Cardiac atrium fibroblast (primary cell): ENCODE results near the gene MESP1. TPM values are rescaled to one million over a fixed set of nuclear protein-coding genes. Genes with fewer than 3 reads are reported as not detected.

ENCODE experiments used
- total RNA-seq: library from RNA; depleted of rRNA; stranded (reverse); fragments of >200 nt; gene quantifications from 2 replicates; pipeline ENCODE4 v1.2.3, GENCODE V29; 2015

The MESP1 gene
- 2.3 TPM in 1 of 2 replicates, not detected in the other for total RNA-seq

GRCh38 chr15:89750560-89751542, at the start of gene MESP1:
Gene MESP1 (minus strand): TSS chr15:89751249. CDS start chr15:89751231, 18 bp downstream.

GRCh38 chr15:89776274-89777072, 25.4 kb upstream of the MESP1 start, which contains the start of gene MESP2:
Gene MESP2 (plus strand): TSS chr15:89776332. CDS start chr15:89776358, 26 bp downstream.

Other genes starting within 250 kb of the MESP1 start
- gene TICRR, start 175.8 kb downstream of the MESP1 start, total RNA-seq: 2.5 and 2.8 TPM in 2 replicates
- gene KIF7, start 95.8 kb downstream of the MESP1 start, total RNA-seq: 6.3 and 7.8 TPM in 2 replicates
- gene PLIN1, start 71.9 kb downstream of the MESP1 start, total RNA-seq: not detected in 2 replicates
- 3.2 and 4.2 TPM in 2 replicates for gene PEX11A, start 60.5 kb downstream of the MESP1 start, total RNA-seq
- gene WDR93, start 60.4 kb downstream of the MESP1 start, total RNA-seq: not detected in 2 replicates
- 0.65 TPM in 1 of 2 replicates, not detected in the other for gene MESP2, start 25.1 kb upstream of the MESP1 start, total RNA-seq
- gene ANPEP, start 63.6 kb upstream of the MESP1 start, total RNA-seq: 82.8 and 104 TPM in 2 replicates
- gene AP3S2, start 142.7 kb upstream of the MESP1 start, total RNA-seq: 33.2 and 35.3 TPM in 2 replicates
- 7.3 and 8.5 TPM in 2 replicates for gene ARPIN, start 161.7 kb upstream of the MESP1 start, total RNA-seq